Inflammatory macrophage treated with lipopolysaccharide for 1 hour (primary cell): ENCODE data around the gene TMEM134.
A peak's percentile ranks its signal among the peaks of the same experiment; 100 is the strongest.

ENCODE experiments used
- DNase-seq, 2 donors: peaks; one replicate each; pipeline ENCODE4 v3.0.0-alpha.2; 2020 to 2022

The TMEM134 gene

DNA sequence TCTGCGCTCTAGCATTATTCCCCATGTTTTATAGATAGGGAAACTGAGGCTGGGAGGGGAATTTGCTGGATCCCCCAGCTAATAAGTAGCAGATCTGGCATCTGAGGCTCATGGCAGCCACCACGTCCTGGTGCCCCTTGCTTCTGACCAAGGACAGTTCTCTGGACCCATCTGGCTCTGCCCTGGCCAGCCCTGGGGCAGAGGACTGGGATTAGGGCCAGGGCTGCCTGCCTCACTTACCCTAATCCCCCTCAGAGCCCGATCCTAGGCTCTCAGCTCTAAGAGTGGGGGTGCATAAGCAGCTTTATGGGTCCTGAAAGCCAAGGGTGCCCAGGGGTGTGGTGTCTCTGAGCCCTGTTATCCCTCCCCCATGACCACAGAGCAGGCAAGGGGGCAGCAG, 14.0 kb downstream of the TMEM134 start, which contains the start of gene CABP4:
Gene CABP4 (plus strand): TSS at position 301 of the 400 bp plus-strand sequence. CDS start 70 bp downstream, at position 371.
- DNase-seq = no peak

DNA sequence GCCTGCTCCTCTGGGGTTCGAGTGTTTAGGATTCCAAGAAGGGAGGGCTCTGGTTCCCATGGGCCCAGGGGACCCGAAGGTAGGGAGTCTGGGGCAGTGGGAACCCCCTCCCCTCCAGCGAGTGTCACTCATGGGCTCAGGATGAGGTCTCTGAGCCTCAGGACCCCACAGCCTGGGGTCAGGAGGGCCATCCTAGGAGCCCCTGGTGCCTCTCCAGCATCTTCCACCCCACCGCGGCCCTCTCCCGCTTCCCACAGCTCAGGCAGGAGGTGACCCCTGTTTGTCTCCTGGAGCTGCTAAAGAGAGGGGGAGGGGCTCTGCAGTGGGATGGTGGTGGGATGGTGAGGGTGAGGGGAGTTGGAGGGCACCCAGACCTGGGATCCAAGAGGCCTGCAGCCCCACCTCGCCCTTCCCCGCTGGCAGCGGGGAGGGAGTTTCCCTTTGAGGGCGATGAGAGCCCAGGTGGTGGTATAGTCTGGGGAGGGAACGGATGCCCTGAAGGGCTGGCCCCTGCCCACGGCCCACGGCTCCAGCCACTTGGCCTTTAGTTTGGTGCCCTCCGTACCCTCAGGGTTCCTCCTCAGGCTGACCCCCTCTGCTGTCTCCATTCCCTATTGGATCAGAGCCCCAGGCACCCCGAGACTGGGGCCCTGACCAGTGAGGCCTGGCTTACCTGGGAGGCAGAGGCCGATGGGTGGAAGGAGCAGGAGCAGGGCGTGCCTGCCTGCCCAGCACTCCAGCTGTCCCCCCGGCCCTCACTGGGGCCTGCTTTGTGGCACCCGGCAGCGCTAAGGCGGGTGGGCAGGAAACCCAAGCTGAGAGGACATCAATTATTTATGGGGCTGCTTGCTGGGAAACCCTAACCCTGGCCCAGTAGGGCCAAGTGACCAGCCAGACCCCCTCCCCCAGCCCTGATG, 15.0 kb downstream of the TMEM134 start:
- no peak for DNase-seq

- no peak for DNase-seq
Measured at GRCh38 chr11:67452141-67452952, 16.7 kb downstream of the TMEM134 start, which contains the start of gene GPR152. GPR152 (minus strand) TSS chr11:67452729; CDS start chr11:67452724, 5 bp downstream.

GRCh38 chr11:67451658-67451976, 17.4 kb downstream of the TMEM134 start:
- no peak for DNase-seq

GRCh38 chr11:67450796-67451657, 18.0 kb downstream of the TMEM134 start:
- no peak for DNase-seq

- DNase-seq = peak; percentile 41 to 51
Measured at GRCh38 chr11:67449116-67449844, 19.8 kb downstream of the TMEM134 start.

- no peak for DNase-seq
Measured at GRCh38 chr11:67448220-67448609, 20.8 kb downstream of the TMEM134 start.

DNA sequence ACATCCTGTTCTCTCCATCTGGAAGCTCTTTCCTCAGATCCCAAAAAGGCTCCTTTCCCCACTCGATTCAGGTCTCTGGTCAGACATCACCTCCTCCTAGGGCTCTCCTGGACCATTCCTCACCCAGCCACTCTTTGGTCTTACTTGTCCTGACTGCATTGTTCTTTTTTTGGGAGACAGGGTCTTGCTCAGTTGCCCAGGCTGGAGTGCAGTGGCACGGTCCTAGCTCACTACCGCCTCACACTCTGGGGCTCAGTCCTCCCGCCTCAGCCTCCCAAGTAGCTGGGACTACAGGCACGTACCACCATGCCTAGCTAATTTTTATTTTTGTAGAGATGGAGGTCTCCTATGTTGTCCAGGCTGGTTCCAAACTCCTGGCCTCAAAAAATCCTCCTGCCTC, 23.5 kb downstream of the TMEM134 start:
- no peak for DNase-seq

DNA sequence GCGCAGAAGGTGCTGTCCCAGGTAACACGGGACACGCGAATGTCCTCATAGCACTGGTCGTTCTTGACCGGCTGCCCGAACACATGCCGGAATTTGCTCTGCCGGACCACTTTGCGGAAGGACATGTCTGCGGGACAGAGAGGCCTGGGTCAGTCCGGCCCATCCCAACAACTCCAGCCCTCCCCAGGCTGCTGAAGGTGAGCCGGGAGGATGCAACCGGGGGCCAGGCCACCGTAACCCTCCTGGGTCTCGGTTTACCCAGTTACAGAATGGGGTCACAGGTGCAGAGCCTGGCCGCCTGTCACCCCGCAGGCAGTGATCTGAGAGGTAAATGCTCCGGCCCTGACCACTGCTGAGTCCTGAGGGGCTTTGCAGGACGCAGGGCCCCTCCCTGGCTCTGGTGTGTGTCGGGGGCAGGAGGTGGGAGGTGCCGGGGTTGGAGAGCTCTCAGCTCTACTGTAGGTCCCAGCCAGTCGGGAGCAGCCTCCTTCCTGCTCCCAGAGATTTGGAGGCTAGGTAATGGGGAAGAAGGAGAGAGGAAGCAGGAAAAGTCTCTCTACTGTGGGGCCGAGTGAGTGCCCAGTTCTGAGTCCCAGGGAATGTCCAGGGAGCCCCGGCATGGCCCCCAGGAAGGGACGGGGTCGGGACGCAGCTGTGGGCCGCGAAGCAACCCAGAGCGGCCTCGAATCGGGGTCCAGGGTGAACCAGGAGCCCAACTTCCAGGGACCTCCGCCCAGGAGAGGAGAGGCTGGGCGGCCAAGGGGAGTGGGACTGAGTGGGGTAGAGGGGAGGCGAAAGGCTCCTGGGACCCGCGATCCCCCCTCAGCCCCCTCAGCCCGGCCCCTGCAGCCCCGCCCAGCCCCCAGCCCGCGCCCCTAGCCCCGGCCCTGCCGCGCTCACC, 26.3 kb downstream of the TMEM134 start:
- no peak for DNase-seq

DNA sequence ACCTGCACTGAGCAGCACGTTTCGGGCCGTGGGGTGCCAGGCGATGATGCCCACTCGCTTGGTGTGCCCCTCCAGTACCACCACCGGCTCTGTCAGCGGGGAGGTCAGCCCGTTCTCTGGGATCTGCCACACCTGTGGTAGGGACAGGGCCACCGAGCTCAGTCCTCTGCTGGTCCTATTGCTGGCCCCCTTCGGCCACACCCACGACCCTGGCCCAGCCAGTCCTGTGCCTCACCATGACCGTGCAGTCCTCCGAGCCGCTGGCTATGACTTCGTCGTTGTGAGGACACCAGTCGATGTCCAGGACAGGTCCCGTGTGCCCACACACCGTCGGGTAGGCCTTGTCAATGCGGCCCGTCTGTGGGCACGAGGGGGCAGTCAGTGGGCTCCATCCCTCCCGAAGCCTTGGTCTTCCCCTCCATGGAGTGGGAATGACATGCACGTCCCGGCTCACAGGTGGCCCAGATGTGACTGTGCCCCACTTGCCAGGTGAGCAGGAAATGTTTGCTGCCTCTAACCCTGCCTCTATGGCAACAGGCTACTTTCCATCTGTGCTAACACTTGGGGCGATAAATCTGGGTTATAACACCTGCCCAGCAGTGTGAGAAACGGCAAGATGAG, 27.2 kb downstream of the TMEM134 start:
- no peak for DNase-seq

GRCh38 chr11:67441098-67441563, 27.9 kb downstream of the TMEM134 start:
- no peak for DNase-seq

DNA sequence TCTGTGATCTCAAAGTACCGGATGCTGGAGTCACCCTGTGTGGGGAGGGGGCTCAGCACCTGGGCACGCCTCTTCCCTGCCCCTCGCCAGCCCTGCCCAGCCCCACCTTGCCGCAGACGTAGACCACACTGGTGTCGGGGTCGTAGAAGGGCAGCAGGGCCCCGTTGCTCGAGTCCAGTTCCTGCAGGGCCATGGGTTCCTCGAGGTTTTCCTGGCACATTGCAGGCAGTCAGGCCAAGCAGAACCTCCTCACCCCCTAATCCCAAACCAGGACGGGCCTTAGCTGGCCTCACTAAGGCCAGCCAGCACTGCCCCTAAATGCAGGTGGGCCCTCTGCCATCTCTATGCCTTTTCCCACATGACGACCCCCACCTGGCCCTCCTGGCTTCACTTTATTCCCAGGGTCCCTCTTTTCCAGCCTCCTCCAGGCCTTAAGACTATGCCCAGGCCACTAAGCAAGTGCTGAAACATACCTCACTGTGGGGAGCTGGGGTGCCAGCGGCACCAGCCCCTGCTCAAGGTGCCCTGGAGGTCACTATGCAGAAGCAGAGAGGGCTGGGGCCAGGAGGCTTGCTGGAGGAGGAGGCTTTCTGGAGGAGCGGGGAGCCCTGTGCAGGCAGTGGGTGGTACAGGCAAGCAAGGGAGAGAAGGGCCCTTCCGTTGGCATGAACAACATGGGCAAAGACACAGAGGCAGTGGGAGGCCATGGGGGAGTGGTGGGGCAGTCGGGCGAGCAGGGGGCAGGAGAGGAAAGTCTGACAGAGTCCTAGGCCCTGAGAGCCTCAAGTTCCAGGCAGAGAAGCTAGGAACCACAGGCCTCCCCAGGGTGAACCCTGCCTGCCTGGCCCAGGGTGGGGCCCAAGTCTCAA, 28.6 kb downstream of the TMEM134 start:
- no peak for DNase-seq

- DNase-seq = peak; percentile 61 to 72
Measured at GRCh38 chr11:67439321-67440228, 29.5 kb downstream of the TMEM134 start.

GRCh38 chr11:67438158-67438902, 30.7 kb downstream of the TMEM134 start:
- DNase-seq = no peak

GRCh38 chr11:67437809-67438157, 31.3 kb downstream of the TMEM134 start:
- no peak for DNase-seq

- no peak for DNase-seq
Measured at GRCh38 chr11:67437082-67437808, 31.8 kb downstream of the TMEM134 start, which contains the start of gene PTPRCAP. PTPRCAP (minus strand) TSS chr11:67437682; CDS start chr11:67437619, 63 bp downstream.
